ENCODE data around the gene TTC6.

DNA sequence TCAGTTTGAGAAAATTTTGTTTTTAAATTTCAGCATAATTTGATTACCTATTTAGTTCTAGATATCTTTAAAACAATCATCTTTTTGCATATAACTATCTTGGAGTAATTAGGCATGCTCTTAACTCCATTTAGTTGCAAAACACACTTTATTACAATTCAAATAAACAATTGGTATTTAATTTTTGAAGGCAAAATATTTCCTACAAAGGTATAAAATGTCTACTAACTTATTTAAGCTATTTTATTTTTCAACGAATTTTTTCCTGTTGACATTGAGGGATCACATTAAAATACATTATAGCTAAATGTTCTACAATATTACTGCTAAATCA is 8.7 kb upstream of the TTC6 start:
- TF ChIP-seq POLR2A (IDR thresholded peaks at IDR 0.05; ENCODE audit: extremely low read depth, insufficient read length) = no peak
- TF ChIP-seq, protein P1, sequence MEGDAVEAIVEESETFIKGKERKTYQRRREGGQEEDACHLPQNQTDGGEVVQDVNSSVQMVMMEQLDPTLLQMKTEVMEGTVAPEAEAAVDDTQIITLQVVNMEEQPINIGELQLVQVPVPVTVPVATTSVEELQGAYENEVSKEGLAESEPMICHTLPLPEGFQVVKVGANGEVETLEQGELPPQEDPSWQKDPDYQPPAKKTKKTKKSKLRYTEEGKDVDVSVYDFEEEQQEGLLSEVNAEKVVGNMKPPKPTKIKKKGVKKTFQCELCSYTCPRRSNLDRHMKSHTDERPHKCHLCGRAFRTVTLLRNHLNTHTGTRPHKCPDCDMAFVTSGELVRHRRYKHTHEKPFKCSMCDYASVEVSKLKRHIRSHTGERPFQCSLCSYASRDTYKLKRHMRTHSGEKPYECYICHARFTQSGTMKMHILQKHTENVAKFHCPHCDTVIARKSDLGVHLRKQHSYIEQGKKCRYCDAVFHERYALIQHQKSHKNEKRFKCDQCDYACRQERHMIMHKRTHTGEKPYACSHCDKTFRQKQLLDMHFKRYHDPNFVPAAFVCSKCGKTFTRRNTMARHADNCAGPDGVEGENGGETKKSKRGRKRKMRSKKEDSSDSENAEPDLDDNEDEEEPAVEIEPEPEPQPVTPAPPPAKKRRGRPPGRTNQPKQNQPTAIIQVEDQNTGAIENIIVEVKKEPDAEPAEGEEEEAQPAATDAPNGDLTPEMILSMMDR (IDR thresholded peaks at IDR 0.05; ENCODE audit: low read depth, low read length) = no peak
- TF ChIP-seq, protein P2, sequence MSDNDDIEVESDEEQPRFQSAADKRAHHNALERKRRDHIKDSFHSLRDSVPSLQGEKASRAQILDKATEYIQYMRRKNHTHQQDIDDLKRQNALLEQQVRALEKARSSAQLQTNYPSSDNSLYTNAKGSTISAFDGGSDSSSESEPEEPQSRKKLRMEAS (IDR thresholded peaks at IDR 0.05; ENCODE audit: low read depth, low read length) = no peak
